HG03460 (cell line): ENCODE results near the gene ANKDD1A.

Source experiments
- ATAC-seq: cut with Tn5 transposase; IDR thresholded peaks from one replicate; pipeline ENCODE4 v1.9.1; 2021; ENCODE audit not compliant: unreplicated experiment

The ANKDD1A gene

GRCh38 chr15:64911311-64912186 is at the start of gene ANKDD1A:
Gene ANKDD1A (plus strand): TSS chr15:64911902. CDS start chr15:64911931, 29 bp downstream.
- ATAC-seq = no peak

GRCh38 chr15:64861960-64862359 is 49.7 kb upstream of the ANKDD1A start:
- no peak for ATAC-seq

- ATAC-seq = no peak
Measured at GRCh38 chr15:64862408-64862807, 49.3 kb upstream of the ANKDD1A start.

GRCh38 chr15:64864068-64864467 is 47.6 kb upstream of the ANKDD1A start:
- no peak for ATAC-seq

- ATAC-seq = no peak
Measured at GRCh38 chr15:64865126-64865997, 46.3 kb upstream of the ANKDD1A start.

GRCh38 chr15:64865998-64866520 is 45.6 kb upstream of the ANKDD1A start:
- ATAC-seq = no peak

GRCh38 chr15:64869501-64869900 is 42.2 kb upstream of the ANKDD1A start:
- ATAC-seq = no peak

GRCh38 chr15:64870353-64870752 is 41.3 kb upstream of the ANKDD1A start:
- ATAC-seq = no peak

- ATAC-seq = no peak
Measured at GRCh38 chr15:64875641-64876223, 36.0 kb upstream of the ANKDD1A start.

GRCh38 chr15:64877435-64877834 is 34.3 kb upstream of the ANKDD1A start:
- ATAC-seq = no peak

GRCh38 chr15:64878705-64879104 is 33.0 kb upstream of the ANKDD1A start:
- ATAC-seq = no peak

GRCh38 chr15:64883100-64883581 is 28.6 kb upstream of the ANKDD1A start:
- peak; percentile 54 for ATAC-seq

GRCh38 chr15:64883997-64884511 is 27.6 kb upstream of the ANKDD1A start:
- ATAC-seq = peak; percentile 60

- ATAC-seq = no peak
Measured at GRCh38 chr15:64884679-64885078, 27.0 kb upstream of the ANKDD1A start.

GRCh38 chr15:64888336-64888735 is 23.4 kb upstream of the ANKDD1A start:
- no peak for ATAC-seq

- ATAC-seq = no peak
Measured at GRCh38 chr15:64891561-64891960, 20.1 kb upstream of the ANKDD1A start.

GRCh38 chr15:64892847-64893403 is 18.8 kb upstream of the ANKDD1A start:
- no peak for ATAC-seq

- ATAC-seq = peak; percentile 48
Measured at GRCh38 chr15:64893481-64894394, 18.0 kb upstream of the ANKDD1A start.

- peak; percentile 47 for ATAC-seq
Measured at GRCh38 chr15:64894395-64895056, 17.2 kb upstream of the ANKDD1A start.
